ENCODE results near the gene HAPSTR1.

DNA sequence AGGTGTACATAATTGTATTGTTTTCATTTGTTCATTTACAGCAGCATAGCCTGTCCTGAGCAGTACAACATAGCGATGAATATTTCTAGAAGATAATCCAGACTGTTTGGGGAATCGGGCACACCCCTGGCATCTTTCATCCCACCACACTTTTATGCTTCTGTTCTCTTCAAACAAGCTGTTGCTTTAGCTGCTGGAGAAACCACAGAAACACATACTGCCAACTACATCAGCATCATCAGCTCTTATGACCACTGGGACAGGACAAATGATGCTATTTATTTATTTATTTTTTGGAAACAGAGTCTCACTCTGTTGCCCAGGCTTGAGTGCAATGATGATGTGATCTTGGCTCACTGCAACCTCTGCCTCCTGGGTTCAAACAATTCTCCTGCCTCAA lies 22.6 kb upstream of the HAPSTR1 start:
- no peak for TF ChIP-seq HNF4G (IDR thresholded peaks at IDR 0.05)
- TF ChIP-seq EGR1 (IDR thresholded peaks at IDR 0.05; ENCODE audit: low read depth in 2 of 2): no peak
- TF ChIP-seq, protein P1, sequence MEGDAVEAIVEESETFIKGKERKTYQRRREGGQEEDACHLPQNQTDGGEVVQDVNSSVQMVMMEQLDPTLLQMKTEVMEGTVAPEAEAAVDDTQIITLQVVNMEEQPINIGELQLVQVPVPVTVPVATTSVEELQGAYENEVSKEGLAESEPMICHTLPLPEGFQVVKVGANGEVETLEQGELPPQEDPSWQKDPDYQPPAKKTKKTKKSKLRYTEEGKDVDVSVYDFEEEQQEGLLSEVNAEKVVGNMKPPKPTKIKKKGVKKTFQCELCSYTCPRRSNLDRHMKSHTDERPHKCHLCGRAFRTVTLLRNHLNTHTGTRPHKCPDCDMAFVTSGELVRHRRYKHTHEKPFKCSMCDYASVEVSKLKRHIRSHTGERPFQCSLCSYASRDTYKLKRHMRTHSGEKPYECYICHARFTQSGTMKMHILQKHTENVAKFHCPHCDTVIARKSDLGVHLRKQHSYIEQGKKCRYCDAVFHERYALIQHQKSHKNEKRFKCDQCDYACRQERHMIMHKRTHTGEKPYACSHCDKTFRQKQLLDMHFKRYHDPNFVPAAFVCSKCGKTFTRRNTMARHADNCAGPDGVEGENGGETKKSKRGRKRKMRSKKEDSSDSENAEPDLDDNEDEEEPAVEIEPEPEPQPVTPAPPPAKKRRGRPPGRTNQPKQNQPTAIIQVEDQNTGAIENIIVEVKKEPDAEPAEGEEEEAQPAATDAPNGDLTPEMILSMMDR (IDR thresholded peaks at IDR 0.05; ENCODE audit: low read depth, low read length, missing input control): no peak
- no peak for TF ChIP-seq RAD21 (IDR thresholded peaks at IDR 0.05)
- TF ChIP-seq, protein P2, sequence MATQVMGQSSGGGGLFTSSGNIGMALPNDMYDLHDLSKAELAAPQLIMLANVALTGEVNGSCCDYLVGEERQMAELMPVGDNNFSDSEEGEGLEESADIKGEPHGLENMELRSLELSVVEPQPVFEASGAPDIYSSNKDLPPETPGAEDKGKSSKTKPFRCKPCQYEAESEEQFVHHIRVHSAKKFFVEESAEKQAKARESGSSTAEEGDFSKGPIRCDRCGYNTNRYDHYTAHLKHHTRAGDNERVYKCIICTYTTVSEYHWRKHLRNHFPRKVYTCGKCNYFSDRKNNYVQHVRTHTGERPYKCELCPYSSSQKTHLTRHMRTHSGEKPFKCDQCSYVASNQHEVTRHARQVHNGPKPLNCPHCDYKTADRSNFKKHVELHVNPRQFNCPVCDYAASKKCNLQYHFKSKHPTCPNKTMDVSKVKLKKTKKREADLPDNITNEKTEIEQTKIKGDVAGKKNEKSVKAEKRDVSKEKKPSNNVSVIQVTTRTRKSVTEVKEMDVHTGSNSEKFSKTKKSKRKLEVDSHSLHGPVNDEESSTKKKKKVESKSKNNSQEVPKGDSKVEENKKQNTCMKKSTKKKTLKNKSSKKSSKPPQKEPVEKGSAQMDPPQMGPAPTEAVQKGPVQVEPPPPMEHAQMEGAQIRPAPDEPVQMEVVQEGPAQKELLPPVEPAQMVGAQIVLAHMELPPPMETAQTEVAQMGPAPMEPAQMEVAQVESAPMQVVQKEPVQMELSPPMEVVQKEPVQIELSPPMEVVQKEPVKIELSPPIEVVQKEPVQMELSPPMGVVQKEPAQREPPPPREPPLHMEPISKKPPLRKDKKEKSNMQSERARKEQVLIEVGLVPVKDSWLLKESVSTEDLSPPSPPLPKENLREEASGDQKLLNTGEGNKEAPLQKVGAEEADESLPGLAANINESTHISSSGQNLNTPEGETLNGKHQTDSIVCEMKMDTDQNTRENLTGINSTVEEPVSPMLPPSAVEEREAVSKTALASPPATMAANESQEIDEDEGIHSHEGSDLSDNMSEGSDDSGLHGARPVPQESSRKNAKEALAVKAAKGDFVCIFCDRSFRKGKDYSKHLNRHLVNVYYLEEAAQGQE (IDR thresholded peaks at IDR 0.05): no peak
- no peak for TF ChIP-seq FOXA1 (IDR thresholded peaks at IDR 0.05)
- TF ChIP-seq YY1 (IDR thresholded peaks at IDR 0.05): no peak
- TF ChIP-seq TAF1 (conservative IDR thresholded peaks at IDR 0.05): no peak
- TF ChIP-seq SP1 (IDR thresholded peaks at IDR 0.05): no peak
- TF ChIP-seq, protein P3, sequence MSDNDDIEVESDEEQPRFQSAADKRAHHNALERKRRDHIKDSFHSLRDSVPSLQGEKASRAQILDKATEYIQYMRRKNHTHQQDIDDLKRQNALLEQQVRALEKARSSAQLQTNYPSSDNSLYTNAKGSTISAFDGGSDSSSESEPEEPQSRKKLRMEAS (IDR thresholded peaks at IDR 0.05): no peak
- TF ChIP-seq GABPA (IDR thresholded peaks at IDR 0.05 in 1 of 2, conservative IDR thresholded peaks at IDR 0.05 in 1 of 2): no peak

All from liver (tissue), 3 donors.